A673 (cell line): ENCODE measurements around the gene AGTR1. TPM values are rescaled to one million over a fixed set of nuclear protein-coding genes. Genes with fewer than 3 reads are reported as not detected.

Experiments
- BruUV-seq: library from RNA; stranded (reverse); fragments of 400-500 nt; replicated peaks from 2 replicates; lab custom pipeline; 2021; lab: Mats Ljungman, UMichigan
- CTCF ChIA-PET: fragments of 300-600 bp; sonication (Branson Sonifier 250); formaldehyde crosslinking; loops from one replicate; lab custom pipeline; 2022; ENCODE audit warnings: antibody characterized with exemption; lab: Charles Lee
- POLR2A ChIA-PET: fragments of 300-600 bp; sonication (Branson Sonifier 250); formaldehyde crosslinking; loops from one replicate; lab custom pipeline; 2022; ENCODE audit warnings: antibody characterized with exemption; ENCODE audit not compliant: low non-redundant PET; lab: Charles Lee
- DNase-seq: peaks from one replicate; pipeline ENCODE4 v3.0.0-alpha.2; 2015; ENCODE audit warnings: low spot score
- H3K27ac ChIP-seq: fragments of 200-600 bp; sonication (generic); 2 replicates; pipeline ENCODE4 v1.5.1; 2016; ENCODE audit warnings: mixed run types, low read depth, mild to moderate bottlenecking, mixed read lengths, antibody characterized with exemption, low read length; ENCODE audit not compliant: poor library complexity, severe bottlenecking
- H3K27me3 ChIP-seq: fragments of 200-600 bp; sonication (generic); replicated peaks from 2 replicates; pipeline ENCODE4 v1.6.1; 2017; ENCODE audit warnings: mixed run types, low read depth, mild to moderate bottlenecking, mixed read lengths, antibody characterized with exemption, low read length; ENCODE audit not compliant: insufficient read depth, poor library complexity
- H3K36me3 ChIP-seq: fragments of 200-600 bp; sonication (generic); 2 replicates; pipeline ENCODE4 v1.6.1; 2016; ENCODE audit warnings: mixed run types, mild to moderate bottlenecking, mixed read lengths, antibody characterized with exemption, low read length; ENCODE audit not compliant: insufficient read depth, poor library complexity, severe bottlenecking
- H3K4me1 ChIP-seq: fragments of 200-600 bp; sonication (generic); 2 replicates; pipeline ENCODE4 v1.6.1; 2017; ENCODE audit warnings: mixed run types, mild to moderate bottlenecking, mixed read lengths, antibody characterized with exemption, low read length; ENCODE audit not compliant: insufficient read depth, poor library complexity, severe bottlenecking
- H3K4me3 ChIP-seq: fragments of 200-600 bp; sonication (generic); 2 replicates; pipeline ENCODE4 v1.5.1; 2016; ENCODE audit warnings: low read depth, mixed run types, mild to moderate bottlenecking, mixed read lengths, low read length; ENCODE audit not compliant: poor library complexity, severe bottlenecking
- H3K9me3 ChIP-seq: fragments of 200-600 bp; sonication (generic); 2 replicates; pipeline ENCODE4 v1.6.1; 2016; ENCODE audit warnings: mixed run types, low read depth, mild to moderate bottlenecking, mixed read lengths, antibody characterized with exemption, low read length; ENCODE audit not compliant: poor library complexity, severe bottlenecking
- EZH2 ChIP-seq: fragments of 200-600 bp; sonication (generic); IDR thresholded peaks from 2 replicates; pipeline ENCODE4 v1.6.1; 2017; ENCODE audit warnings: borderline replicate concordance, low read depth, mild to moderate bottlenecking, mixed read lengths, antibody characterized with exemption, low read length; ENCODE audit not compliant: poor library complexity, severe bottlenecking
- intact Hi-C: fragments of 100-400 bp; cut with micrococcal nuclease; formaldehyde crosslinking; loops from one replicate; pipeline ENCODE4 v1.10.0; 2022; ENCODE audit not compliant: unreplicated experiment
- total RNA-seq: library from RNA; stranded (reverse); gene quantifications from 2 replicates; pipeline ENCODE4 v1.2.3, GENCODE V29; 2021
- TF ChIP-seq, protein P1 (sequence below): fragments of 300-800, 200-600 bp; sonication (generic); conservative IDR thresholded peaks from 2 replicates; pipeline ENCODE4 v1.5.1; 2017; ENCODE audit warnings: low read depth, mild to moderate bottlenecking, antibody characterized with exemption, low read length, moderate library complexity, mixed read lengths

The AGTR1 gene
- total RNA-seq, 1 experiment from 2014 or later: not detected

DNA sequence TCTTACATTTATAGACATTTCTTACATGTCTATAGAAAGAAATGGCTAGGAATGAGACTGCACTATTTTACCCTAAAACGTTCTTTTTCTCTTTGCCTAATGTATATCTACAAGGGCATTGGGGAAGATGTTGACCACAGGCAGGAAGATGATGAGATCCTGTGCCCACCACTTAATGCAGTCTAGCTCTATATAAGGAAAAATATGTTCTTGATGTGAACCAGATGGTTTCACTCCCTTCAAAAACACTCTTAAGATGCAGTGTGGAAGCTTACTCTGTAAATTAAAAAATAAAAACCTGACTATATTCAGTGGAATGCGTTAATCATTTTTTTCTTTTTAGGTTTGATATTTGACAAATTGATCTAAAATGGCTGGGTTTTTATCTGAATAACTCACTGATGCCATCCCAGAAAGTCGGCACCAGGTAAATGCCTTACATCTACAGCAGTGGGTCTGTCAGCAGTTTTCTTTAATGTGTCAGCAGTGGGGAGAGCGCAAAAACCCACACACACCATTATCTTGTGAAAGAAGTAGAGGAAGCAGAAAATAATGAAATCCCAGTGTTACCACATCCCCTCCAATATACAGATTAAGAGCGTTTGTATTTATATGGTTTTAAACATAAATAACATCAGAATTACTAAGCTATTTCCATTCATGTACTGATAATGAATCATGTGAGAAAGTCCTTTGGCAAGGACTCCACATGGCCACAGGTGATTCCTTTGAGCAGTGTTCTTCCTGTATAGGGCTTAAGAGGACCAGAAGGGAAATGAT lies 10.1 kb downstream of the AGTR1 start:
- H3K27me3 ChIP-seq: peaks cover 12% of the 10 kb centered on the region
- intact Hi-C loops: no loop called here
- no peaks in the 10 kb centered on the region for H3K4me1 ChIP-seq
- POLR2A ChIA-PET: no interaction called here
- CTCF ChIA-PET: no interaction called here
- H3K36me3 ChIP-seq: no peaks in the 10 kb centered on the region
- DNase-seq: no peak
- H3K4me3 ChIP-seq: no peak overlapping the region
- no peak overlapping the region for H3K27ac ChIP-seq
- H3K9me3 ChIP-seq: no peaks in the 10 kb centered on the region
- TF ChIP-seq EZH2: no peak
- TF ChIP-seq, protein P1, sequence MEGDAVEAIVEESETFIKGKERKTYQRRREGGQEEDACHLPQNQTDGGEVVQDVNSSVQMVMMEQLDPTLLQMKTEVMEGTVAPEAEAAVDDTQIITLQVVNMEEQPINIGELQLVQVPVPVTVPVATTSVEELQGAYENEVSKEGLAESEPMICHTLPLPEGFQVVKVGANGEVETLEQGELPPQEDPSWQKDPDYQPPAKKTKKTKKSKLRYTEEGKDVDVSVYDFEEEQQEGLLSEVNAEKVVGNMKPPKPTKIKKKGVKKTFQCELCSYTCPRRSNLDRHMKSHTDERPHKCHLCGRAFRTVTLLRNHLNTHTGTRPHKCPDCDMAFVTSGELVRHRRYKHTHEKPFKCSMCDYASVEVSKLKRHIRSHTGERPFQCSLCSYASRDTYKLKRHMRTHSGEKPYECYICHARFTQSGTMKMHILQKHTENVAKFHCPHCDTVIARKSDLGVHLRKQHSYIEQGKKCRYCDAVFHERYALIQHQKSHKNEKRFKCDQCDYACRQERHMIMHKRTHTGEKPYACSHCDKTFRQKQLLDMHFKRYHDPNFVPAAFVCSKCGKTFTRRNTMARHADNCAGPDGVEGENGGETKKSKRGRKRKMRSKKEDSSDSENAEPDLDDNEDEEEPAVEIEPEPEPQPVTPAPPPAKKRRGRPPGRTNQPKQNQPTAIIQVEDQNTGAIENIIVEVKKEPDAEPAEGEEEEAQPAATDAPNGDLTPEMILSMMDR: no peak
- BruUV-seq: no TSS peak

DNA sequence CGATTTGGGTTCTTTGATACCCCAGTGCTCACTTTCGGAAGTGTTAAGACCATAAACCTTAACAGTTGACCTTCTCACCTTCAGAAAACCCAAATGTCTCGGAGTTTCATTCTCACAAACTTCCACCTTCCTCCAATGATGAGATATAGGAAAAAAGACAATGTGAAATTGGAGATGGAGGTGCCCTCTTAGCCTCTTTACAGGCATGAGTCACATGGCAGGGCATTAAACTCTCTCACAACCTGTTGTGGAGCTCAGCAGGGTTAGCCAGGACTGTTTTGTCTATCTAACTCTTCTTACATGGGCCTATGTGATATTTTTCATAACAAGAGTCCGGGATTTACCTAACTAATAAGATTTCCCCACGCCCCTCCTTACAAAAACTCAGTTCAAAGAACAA lies 10.7 kb downstream of the AGTR1 start:
- CTCF ChIA-PET: no interaction called here
- no TSS peak for BruUV-seq
- Histone ChIP-seq H3K9me3 (no peaks in the 10 kb centered on the region), H3K4me3 (no peak overlapping the region), H3K27me3 (peaks cover 6% of the 10 kb centered on the region), H3K36me3 (no peaks in the 10 kb centered on the region), H3K27ac (no peak overlapping the region), H3K4me1 (no peaks in the 10 kb centered on the region)
- POLR2A ChIA-PET: no interaction called here
- intact Hi-C loops: no loop called here
- no peak for DNase-seq
- TF ChIP-seq EZH2: no peak
- TF ChIP-seq, protein P1: no peak

DNA sequence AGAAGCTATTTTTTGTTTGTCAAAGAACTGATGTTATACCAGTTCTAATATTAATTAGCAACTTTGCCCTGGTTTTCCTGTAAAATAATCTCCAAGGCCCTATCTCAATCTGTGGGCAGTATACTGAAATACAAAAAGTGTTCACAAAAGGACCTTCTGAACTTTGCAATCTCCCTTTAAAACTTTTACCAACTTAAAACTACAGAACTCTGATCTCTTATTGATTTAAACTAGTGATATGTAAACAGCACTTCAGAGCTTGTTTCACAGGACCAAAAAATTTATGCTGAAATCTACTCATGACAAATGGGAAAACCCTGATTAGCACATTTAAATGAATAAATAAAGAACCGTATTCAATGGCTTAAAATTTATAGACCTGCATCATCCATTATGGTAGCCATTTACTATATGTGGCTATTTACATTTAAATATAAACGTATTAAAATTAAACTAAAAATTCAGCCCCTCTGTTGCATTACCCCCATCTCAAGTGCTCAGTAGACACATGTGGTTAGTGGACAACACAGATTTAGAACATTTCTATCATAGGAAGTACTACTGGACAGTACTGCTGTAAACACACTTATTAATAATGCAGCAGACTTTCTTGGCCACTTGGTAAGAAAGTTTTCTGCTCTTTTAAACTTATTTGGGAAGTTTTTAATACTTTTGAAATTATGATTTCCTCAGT lies 12.0 kb downstream of the AGTR1 start:
- DNase-seq: no peak
- Histone ChIP-seq H3K36me3 (no peaks in the 10 kb centered on the region), H3K4me1 (no peaks in the 10 kb centered on the region), H3K9me3 (no peaks in the 10 kb centered on the region), H3K4me3 (no peak overlapping the region), H3K27me3 (peaks cover 3% of the 10 kb centered on the region), H3K27ac (no peak overlapping the region)
- intact Hi-C loops: no loop called here
- CTCF ChIA-PET: no interaction called here
- TF ChIP-seq, protein P1: no peak
- no peak for TF ChIP-seq EZH2
- POLR2A ChIA-PET: no interaction called here
- no TSS peak for BruUV-seq
